ENCODE measurements around the gene COL1A2. TPM values are rescaled to one million over a fixed set of nuclear protein-coding genes. Genes with fewer than 3 reads are reported as not detected.

The COL1A2 gene
- total and polyA plus RNA-seq, 2 donors (not counting 1 experiment from before 2014, with no cell fraction given), result 0.46 to 0.47 TPM

- H3K4me3 ChIP-seq (ENCODE audit: control extremely low read depth in 1 of 5, extremely low read depth in 1 of 5, insufficient read depth in 1 of 5, low read depth in 2 of 5, low read length in 4 of 5), result no peak overlapping the region
- H2AFZ ChIP-seq (ENCODE audit: insufficient read depth, low read depth, low read length, poor library complexity, severe bottlenecking), result no peak overlapping the region
- no peak overlapping the region for H3K9ac ChIP-seq (ENCODE audit: low read length)
- no peaks in the 10 kb centered on the region for H4K20me1 ChIP-seq (ENCODE audit: control insufficient read depth, insufficient read depth, low read length, poor library complexity, severe bottlenecking)
- Mint-ChIP-seq H3K27me3 (peaks cover 30% of the 10 kb centered on the region), H3K9me3 (ENCODE audit: insufficient read depth) (no peaks in the 10 kb centered on the region), H3K4me3 (no peak overlapping the region), H3K27ac (no peak overlapping the region), H3K4me1 (no peaks in the 10 kb centered on the region)
- intact Hi-C loops (cut with micrococcal nuclease), result no loop called here
- ChIA-PET POLR2A (no interaction called here), CTCF (interaction anchor here (0.5 to 0.8 kb wide), 2 partner anchors 10 to 686 kb away, joined by 3 read pairs; no protein-coding TSS in a partner anchor)
- H3K79me2 ChIP-seq (ENCODE audit: control insufficient read depth, insufficient read depth, low read length), result no peaks in the 10 kb centered on the region
- H3K36me3 ChIP-seq (replicated peaks in 1 of 2; ENCODE audit: control extremely low read depth in 1 of 2, control insufficient read depth in 1 of 2, extremely low read depth in 1 of 2, insufficient read depth in 2 of 2, low read length in 1 of 2), result no peaks in the 10 kb centered on the region
- no peak for ATAC-seq (ENCODE audit: low read depth)
- no peak overlapping the region for H3K27ac ChIP-seq (ENCODE audit: low read length in 2 of 2)
- no peak overlapping the region for H3K4me2 ChIP-seq (replicated peaks; ENCODE audit: low read depth, low read length, poor library complexity, severe bottlenecking)
- H3K9me3 ChIP-seq (ENCODE audit: control extremely low read depth in 1 of 3, control insufficient read depth in 2 of 3, insufficient read depth in 1 of 3, low read length in 2 of 3), result no peaks in the 10 kb centered on the region
- no CpG with 5 or more reads among the region's 1 CpG for WGBS (ENCODE audit: insufficient coverage)
- DNase-seq, result no peak
- H3K4me1 ChIP-seq (ENCODE audit: control insufficient read depth in 2 of 2, insufficient read depth in 2 of 2, low read length in 2 of 2), result no peaks in the 10 kb centered on the region
- peaks cover 0 to 4% (median under 1%) of the 10 kb centered on the region in 4 experiments for H3K27me3 ChIP-seq (replicated peaks in 1 of 4; ENCODE audit: control extremely low read depth in 1 of 4, control insufficient read depth in 3 of 4, insufficient read depth in 4 of 4, low read length in 3 of 4)
- TF ChIP-seq EZH2 (IDR thresholded peaks at IDR 0.05; ENCODE audit: borderline replicate concordance, insufficient read depth, low read depth, low read length, poor library complexity, severe bottlenecking) (no peak), CTCF (IDR thresholded peaks at IDR 0.05) (no peak)
Observed at GRCh38 chr7:94401428-94401814, 6.7 kb downstream of the COL1A2 start.

- ATAC-seq (ENCODE audit: low read depth), result no peak
- Histone ChIP-seq H3K9me3 (ENCODE audit: control extremely low read depth in 1 of 3, control insufficient read depth in 2 of 3, insufficient read depth in 1 of 3, low read length in 2 of 3) (no peaks in the 10 kb centered on the region), H2AFZ (ENCODE audit: insufficient read depth, low read depth, low read length, poor library complexity, severe bottlenecking) (no peak overlapping the region), H3K27ac (ENCODE audit: low read length in 2 of 2) (no peak overlapping the region), H3K4me2 (replicated peaks; ENCODE audit: low read depth, low read length, poor library complexity, severe bottlenecking) (no peak overlapping the region), H3K4me3 (ENCODE audit: control extremely low read depth in 1 of 5, extremely low read depth in 1 of 5, insufficient read depth in 1 of 5, low read depth in 2 of 5, low read length in 4 of 5) (no peak overlapping the region), H3K36me3 (replicated peaks in 1 of 2; ENCODE audit: control extremely low read depth in 1 of 2, control insufficient read depth in 1 of 2, extremely low read depth in 1 of 2, insufficient read depth in 2 of 2, low read length in 1 of 2) (no peaks in the 10 kb centered on the region), H3K9ac (ENCODE audit: low read length) (no peak overlapping the region), H4K20me1 (ENCODE audit: control insufficient read depth, insufficient read depth, low read length, poor library complexity, severe bottlenecking) (no peaks in the 10 kb centered on the region), H3K27me3 (replicated peaks in 1 of 4; ENCODE audit: control extremely low read depth in 1 of 4, control insufficient read depth in 3 of 4, insufficient read depth in 4 of 4, low read length in 3 of 4) (peaks cover 0 to 4% (median 0%) of the 10 kb centered on the region in 4 experiments), H3K79me2 (ENCODE audit: control insufficient read depth, insufficient read depth, low read length) (no peaks in the 10 kb centered on the region), H3K4me1 (ENCODE audit: control insufficient read depth in 2 of 2, insufficient read depth in 2 of 2, low read length in 2 of 2) (no peaks in the 10 kb centered on the region)
- Mint-ChIP-seq H3K27ac (no peak overlapping the region), H3K27me3 (peaks cover 30% of the 10 kb centered on the region), H3K4me3 (no peak overlapping the region), H3K4me1 (no peaks in the 10 kb centered on the region), H3K9me3 (ENCODE audit: insufficient read depth) (no peaks in the 10 kb centered on the region)
- no peak for DNase-seq
- CTCF ChIA-PET, result interaction anchor here (1.7 kb wide), 1 partner anchor 8 kb away, joined by 5 read pairs; the partner anchor contains the start of gene COL1A2
- intact Hi-C loops (cut with micrococcal nuclease), result no loop called here
- TF ChIP-seq CTCF (IDR thresholded peaks at IDR 0.05) (no peak), EZH2 (IDR thresholded peaks at IDR 0.05; ENCODE audit: borderline replicate concordance, insufficient read depth, low read depth, low read length, poor library complexity, severe bottlenecking) (no peak)
- POLR2A ChIA-PET, result no interaction called here
- no CpG with 5 or more reads among the region's 1 CpG for WGBS (ENCODE audit: insufficient coverage)
Observed at GRCh38 chr7:94403546-94403945, 8.9 kb downstream of the COL1A2 start.
